GM23338 (cell line): Measurements from ENCODE around the gene FAM149B1. TPM values are rescaled to one million over a fixed set of nuclear protein-coding genes. Genes with fewer than 3 reads are reported as not detected.

Source experiments
- ATAC-seq: fragments of 200-7000 bp; cut with Tn5 transposase; 3 replicates; pipeline ENCODE4 v1.9.1; 2020
- DNase-seq: peaks from one replicate; pipeline ENCODE4 v3.0.0-alpha.2; 2015; ENCODE audit warnings: low spot score
- H2AFZ ChIP-seq: fragments of 200-600 bp; sonication (generic); 2 replicates; pipeline ENCODE4 v1.8.0; 2016; ENCODE audit warnings: antibody characterized with exemption, mild to moderate bottlenecking, moderate library complexity
- H3F3A ChIP-seq: fragments of 200-600 bp; sonication (generic); replicated peaks from 2 replicates; pipeline ENCODE4 v1.8.0; 2017; ENCODE audit warnings: antibody characterized with exemption, mixed run types, low read depth
- H3K27ac ChIP-seq: fragments of 200-600 bp; sonication (generic); 2 replicates; pipeline ENCODE4 v1.6.1; 2016; ENCODE audit warnings: low read depth
- H3K27me3 ChIP-seq: fragments of 200-600 bp; sonication (generic); 2 replicates; pipeline ENCODE4 v1.8.0; 2016; ENCODE audit warnings: mild to moderate bottlenecking, mixed run types, moderate library complexity; ENCODE audit not compliant: insufficient read depth
- H3K36me3 ChIP-seq: fragments of 200-600 bp; sonication (generic); 2 replicates; pipeline ENCODE4 v1.8.0; 2016; ENCODE audit warnings: mild to moderate bottlenecking; ENCODE audit not compliant: insufficient read depth
- H3K4me1 ChIP-seq: fragments of 200-600 bp; sonication (generic); 2 replicates; pipeline ENCODE4 v1.8.0; 2016; ENCODE audit warnings: mild to moderate bottlenecking, moderate library complexity; ENCODE audit not compliant: insufficient read depth
- H3K4me2 ChIP-seq: fragments of 200-600 bp; sonication (generic); 2 replicates; pipeline ENCODE4 v1.7.1; 2017; ENCODE audit warnings: mixed run types
- H3K4me3 ChIP-seq: fragments of 200-600 bp; sonication (generic); 2 replicates; pipeline ENCODE4 v1.6.1; 2016; ENCODE audit warnings: mixed run types
- H3K79me2 ChIP-seq: fragments of 200-600 bp; sonication (generic); replicated peaks from 2 replicates; pipeline ENCODE4 v1.8.0; 2017; ENCODE audit warnings: mild to moderate bottlenecking; ENCODE audit not compliant: insufficient read depth
- H3K9me2 ChIP-seq: fragments of 200-600 bp; sonication (generic); 2 replicates; pipeline ENCODE4 v1.8.0; 2017; ENCODE audit not compliant: insufficient read depth
- H4K20me1 ChIP-seq: fragments of 200-600 bp; sonication (generic); replicated peaks from 2 replicates; pipeline ENCODE4 v1.8.0; 2017; ENCODE audit warnings: mild to moderate bottlenecking; ENCODE audit not compliant: insufficient read depth
- H3K27ac Mint-ChIP-seq: 2 replicates; pipeline ENCODE4 v1.8.0; 2020; ENCODE audit warnings: inconsistent platforms, mild to moderate bottlenecking, moderate library complexity, mixed read lengths
- H3K27me3 Mint-ChIP-seq: 3 replicates; pipeline ENCODE4 v1.8.0; 2022; ENCODE audit warnings: low read depth, mild to moderate bottlenecking, moderate library complexity, mixed read lengths, inconsistent platforms; ENCODE audit not compliant: insufficient read depth, poor library complexity
- H3K36me3 Mint-ChIP-seq: 3 replicates; pipeline ENCODE4 v1.8.0; 2021; ENCODE audit warnings: low read depth, mild to moderate bottlenecking, inconsistent platforms, moderate library complexity, mixed read lengths
- H3K4me1 Mint-ChIP-seq: 3 replicates; pipeline ENCODE4 v1.8.0; 2020; ENCODE audit warnings: mild to moderate bottlenecking, inconsistent platforms, mixed read lengths
- H3K4me3 Mint-ChIP-seq: 3 replicates; pipeline ENCODE4 v1.8.0; 2021; ENCODE audit warnings: moderate library complexity, mild to moderate bottlenecking, inconsistent platforms, mixed read lengths
- H3K9me3 Mint-ChIP-seq: 3 replicates; pipeline ENCODE4 v1.8.0; 2020; ENCODE audit warnings: moderate library complexity, mild to moderate bottlenecking, inconsistent platforms, mixed read lengths
- CREB1 ChIP-seq: fragments of 250-450 bp; sonication (Bioruptor Pico); IDR thresholded peaks from 2 replicates; pipeline ENCODE4 v1.5.0; 2020; ENCODE audit warnings: low read depth, mild to moderate bottlenecking, moderate library complexity
- CTCF ChIP-seq, 2 experiments: fragments of 200-600 bp in 1 of 2; sonication (generic) in 1 of 2; conservative IDR thresholded peaks; 2 replicates each; pipeline versions ENCODE4 v1.5.1 to v1.6.1; 2016 to 2017; ENCODE audit warnings: antibody characterized with exemption in 2 of 2, low read depth in 2 of 2, mild to moderate bottlenecking in 2 of 2, moderate library complexity in 1 of 2
- EZH2phosphoT487 ChIP-seq: fragments of 200-600 bp; sonication (generic); IDR thresholded peaks from one replicate; pipeline ENCODE4 v1.8.1; 2018; ENCODE audit warnings: antibody characterized with exemption; ENCODE audit not compliant: unreplicated experiment
- JUNB ChIP-seq: IDR thresholded peaks from one replicate; pipeline ENCODE4 v1.6.1; 2016; ENCODE audit warnings: antibody characterized with exemption; ENCODE audit not compliant: unreplicated experiment
- NANOG ChIP-seq: IDR thresholded peaks from 2 replicates; pipeline ENCODE4 v1.6.1; 2016; ENCODE audit warnings: antibody characterized with exemption, borderline replicate concordance
- POLR2AphosphoS5 ChIP-seq: IDR thresholded peaks from 2 replicates; pipeline ENCODE4 v1.6.1; 2016; ENCODE audit warnings: antibody characterized with exemption, low read depth
- STAT1 ChIP-seq: IDR thresholded peaks from one replicate; pipeline ENCODE4 v1.6.1; 2016; ENCODE audit warnings: antibody characterized with exemption; ENCODE audit not compliant: unreplicated experiment
- ZNF114 ChIP-seq: fragments of 250-450 bp; sonication (Bioruptor Pico); IDR thresholded peaks from 2 replicates; pipeline ENCODE4 v1.5.0; 2020; ENCODE audit warnings: mild to moderate bottlenecking, moderate library complexity
- polyA plus RNA-seq: library from polyadenylated mRNA; unstranded; fragments of >200 nt; fragmentation: Nextera tagmentation; extraction: Ambion mirVana; gene quantifications from 2 replicates; pipeline ENCODE4 v1.2.1, GENCODE V29; 2016
- total RNA-seq: library from RNA; depleted of rRNA; stranded (reverse); fragments of >200 nt; shearing (Covaris generic); gene quantifications from 2 replicates; pipeline ENCODE4 v1.2.3, GENCODE V29; 2014

Gene FAM149B1
- total and polyA plus RNA-seq, 2 experiments from 2014 or later = 11.2 to 19.3 TPM

DNA sequence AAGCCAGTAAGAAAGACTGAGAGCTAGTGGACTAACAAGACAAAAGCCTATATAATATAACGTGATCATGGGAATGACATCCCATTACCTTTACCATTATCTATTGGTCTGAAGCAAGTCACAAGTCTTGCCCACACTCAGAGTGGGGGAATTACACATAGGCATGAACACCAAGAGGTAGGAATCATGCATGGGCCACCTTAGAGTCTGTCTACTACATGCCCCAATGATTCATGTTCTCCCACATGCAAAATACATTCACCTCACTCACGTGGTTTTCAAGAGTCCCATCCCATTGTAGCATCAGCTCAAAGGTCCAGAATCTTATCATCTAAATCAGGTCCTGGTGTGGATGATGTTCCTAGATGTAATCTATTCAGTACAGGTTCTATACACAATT, 49.7 kb downstream of the FAM149B1 start (continued):
- TF ChIP-seq EZH2phosphoT487 = no peak
- no peak for TF ChIP-seq NANOG
- TF ChIP-seq STAT1 = no peak
- no peak for TF ChIP-seq CTCF (conservative IDR thresholded peaks at IDR 0.05; ENCODE audit: low read depth in 2 of 2)
- TF ChIP-seq JUNB = no peak
- no peak for TF ChIP-seq ZNF114 (CRISPR knock-in tag)
- no peak for TF ChIP-seq CREB1

- no peaks in the 10 kb centered on the region for H3K4me1 Mint-ChIP-seq
- peak; percentile 34; the same call in 2 of the 3 replicates for ATAC-seq
- peak; percentile 52 for DNase-seq
These were observed 50.7 kb downstream of the FAM149B1 start for GRCh38 chr10:73218431-73219191.

More at GRCh38 chr10:73218431-73219191, 50.7 kb downstream of the FAM149B1 start:
- Histone ChIP-seq H3F3A (no peaks in the 10 kb centered on the region), H4K20me1 (no peaks in the 10 kb centered on the region), H3K27ac (no peak overlapping the region), H3K27me3 (no peaks in the 10 kb centered on the region), H3K4me1 (no peaks in the 10 kb centered on the region), H3K9me2 (no peaks in the 10 kb centered on the region), H3K79me2 (no peaks in the 10 kb centered on the region), H3K4me2 (no peak overlapping the region), H3K4me3 (no peak overlapping the region), H2AFZ (no peak overlapping the region), H3K36me3 (no peaks in the 10 kb centered on the region)
- no peak overlapping the region for H3K4me3 Mint-ChIP-seq
- no peak for TF ChIP-seq POLR2AphosphoS5
- TF ChIP-seq CTCF (conservative IDR thresholded peaks at IDR 0.05; ENCODE audit: low read depth in 2 of 2) = peak; percentile 60 to 68
- no peak overlapping the region for H3K27ac Mint-ChIP-seq
- H3K27me3 Mint-ChIP-seq = no peaks in the 10 kb centered on the region
- no peaks in the 10 kb centered on the region for H3K9me3 Mint-ChIP-seq
- H3K36me3 Mint-ChIP-seq = peaks cover 3% of the 10 kb centered on the region; the same call in 2 of the 3 replicates
